ENCODE data around the gene COL20A1.

Gene COL20A1

GRCh38 chr20:63278661-63279060, 14.3 kb upstream of the COL20A1 start:
- DNase-seq, result no peak

- DNase-seq, result no peak
These were observed 13.1 kb upstream of the COL20A1 start for GRCh38 chr20:63279931-63280330.

GRCh38 chr20:63280371-63280770, 12.6 kb upstream of the COL20A1 start:
- DNase-seq, result no peak

- DNase-seq, result no peak
These were observed 11.9 kb upstream of the COL20A1 start for GRCh38 chr20:63280929-63281545.

GRCh38 chr20:63281742-63282665, 11.0 kb upstream of the COL20A1 start:
- no peak for DNase-seq

GRCh38 chr20:63282946-63283345, 10.0 kb upstream of the COL20A1 start:
- DNase-seq, result no peak

- no peak for DNase-seq
These were observed 9.4 kb upstream of the COL20A1 start for GRCh38 chr20:63283397-63284082.

GRCh38 chr20:63284083-63284440, 8.9 kb upstream of the COL20A1 start:
- DNase-seq, result no peak

- DNase-seq, result no peak
These were observed 8.4 kb upstream of the COL20A1 start for GRCh38 chr20:63284544-63284949.

- no peak for DNase-seq
These were observed 7.9 kb upstream of the COL20A1 start for GRCh38 chr20:63284981-63285524.

GRCh38 chr20:63285636-63286615, 7.1 kb upstream of the COL20A1 start:
- DNase-seq, result no peak

- DNase-seq, result no peak
These were observed 5.9 kb upstream of the COL20A1 start for GRCh38 chr20:63286781-63287696.

GRCh38 chr20:63287697-63288580, 5.0 kb upstream of the COL20A1 start:
- no peak for DNase-seq

GRCh38 chr20:63288581-63289251, 4.3 kb upstream of the COL20A1 start:
- DNase-seq, result no peak

GRCh38 chr20:63289311-63290135, 3.5 kb upstream of the COL20A1 start:
- DNase-seq, result no peak

GRCh38 chr20:63290136-63290676, 2.8 kb upstream of the COL20A1 start:
- no peak for DNase-seq

GRCh38 chr20:63290677-63291472, 2.1 kb upstream of the COL20A1 start:
- peak; percentile 50 for DNase-seq
